Adipocyte (in vitro differentiated cells): ENCODE results near the gene ADGB.

Experiments used
- DNase-seq: peaks from one replicate; pipeline ENCODE4 v3.0.0-alpha.2; 2015; ENCODE audit warnings: low read depth
- H3K27me3 ChIP-seq: replicated peaks from 2 replicates; pipeline ENCODE4 v1.7.0; 2013; ENCODE audit warnings: mild to moderate bottlenecking, low read length, moderate library complexity; ENCODE audit not compliant: control insufficient read depth, insufficient read depth
- H3K36me3 ChIP-seq: 2 replicates; pipeline ENCODE4 v1.7.0; 2013; ENCODE audit warnings: low read length, mild to moderate bottlenecking, moderate library complexity; ENCODE audit not compliant: control insufficient read depth, insufficient read depth, severe bottlenecking
- H3K4me1 ChIP-seq: 2 replicates; pipeline ENCODE4 v1.7.0; 2013; ENCODE audit warnings: mild to moderate bottlenecking, low read length, moderate library complexity; ENCODE audit not compliant: control insufficient read depth, insufficient read depth
- H3K4me3 ChIP-seq: 2 replicates; pipeline ENCODE4 v1.7.0; 2013; ENCODE audit warnings: mild to moderate bottlenecking, low read length, moderate library complexity
- H3K9ac ChIP-seq: 2 replicates; pipeline ENCODE4 v1.7.0; 2013; ENCODE audit warnings: mild to moderate bottlenecking, low read length, moderate library complexity
- H3K9me3 ChIP-seq: 2 replicates; pipeline ENCODE4 v1.7.0; 2013; ENCODE audit warnings: mild to moderate bottlenecking, low read length, moderate library complexity; ENCODE audit not compliant: control insufficient read depth

ADGB gene

DNA sequence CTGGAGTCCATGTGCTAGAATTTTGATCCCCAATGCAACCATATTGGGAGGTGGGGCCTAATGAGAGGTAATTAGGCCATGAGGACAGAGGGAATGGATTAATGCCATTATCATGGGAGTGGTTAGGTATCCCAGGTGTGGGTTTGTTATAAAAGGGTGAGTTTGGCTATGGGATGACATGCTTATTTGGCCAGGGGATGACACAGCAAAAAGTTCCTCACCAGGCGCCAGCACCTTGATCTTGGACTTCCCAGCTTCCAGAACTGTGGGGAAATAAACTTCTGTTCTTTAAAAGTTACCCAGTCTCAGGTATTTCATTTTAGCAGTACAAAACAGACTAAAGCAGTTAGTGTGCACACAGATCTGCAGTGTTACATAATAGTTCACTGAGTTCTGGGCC, 84.1 kb downstream of the ADGB start:
- no peak overlapping the region for H3K9ac ChIP-seq

DNA sequence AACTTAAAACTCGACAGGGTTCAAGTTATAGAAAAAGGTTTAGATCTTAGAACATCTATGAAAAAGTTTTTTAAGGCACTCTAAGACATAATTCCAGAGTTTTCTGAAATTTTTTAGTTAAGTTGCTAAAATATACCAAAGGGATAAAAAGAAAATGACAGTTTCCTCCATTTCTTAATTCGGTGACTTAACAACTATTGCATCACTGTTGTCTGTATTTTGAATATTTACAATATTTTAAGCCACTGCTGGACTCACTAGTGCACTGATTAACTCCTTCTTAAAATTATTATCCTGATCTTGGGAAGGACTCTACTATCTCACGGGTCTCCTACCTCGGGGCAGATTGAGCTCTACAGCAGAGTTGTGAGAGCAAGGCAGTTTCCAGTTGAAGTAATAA, 91.0 kb downstream of the ADGB start:
- Histone ChIP-seq H3K9me3 (no peaks in the 10 kb centered on the region), H3K27me3 (no peaks in the 10 kb centered on the region), H3K9ac (no peak overlapping the region), H3K4me3 (no peak overlapping the region), H3K36me3 (no peaks in the 10 kb centered on the region), H3K4me1 (no peaks in the 10 kb centered on the region)
- DNase-seq = no peak

More for the DNA sequence above, 84.1 kb downstream of the ADGB start:
- Histone ChIP-seq H3K36me3 (no peaks in the 10 kb centered on the region), H3K4me3 (no peak overlapping the region), H3K4me1 (no peaks in the 10 kb centered on the region), H3K9me3 (no peaks in the 10 kb centered on the region), H3K27me3 (no peaks in the 10 kb centered on the region)
- no peak for DNase-seq

DNA sequence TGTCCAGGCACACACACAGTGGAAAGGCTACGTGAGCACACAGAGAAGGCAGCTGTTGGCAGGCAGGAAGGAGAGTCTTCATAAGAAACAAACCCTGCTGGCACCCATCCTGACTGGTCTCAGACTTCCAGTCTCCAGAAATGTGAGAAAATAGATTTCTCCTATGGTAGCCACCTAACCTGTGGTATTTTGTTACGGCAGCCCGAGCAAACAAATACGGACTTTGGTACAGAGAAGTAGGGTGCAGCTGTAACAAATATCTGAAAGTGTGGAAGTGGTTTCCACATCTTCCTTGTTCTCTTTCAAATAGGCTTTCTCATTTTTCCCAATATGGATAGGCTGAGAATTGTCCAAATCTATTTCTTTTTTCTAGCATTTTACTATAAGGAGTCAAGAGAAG, 94.6 kb downstream of the ADGB start:
- no peak overlapping the region for H3K9ac ChIP-seq
- no peaks in the 10 kb centered on the region for H3K4me1 ChIP-seq
- H3K9me3 ChIP-seq = no peaks in the 10 kb centered on the region
- H3K36me3 ChIP-seq = no peaks in the 10 kb centered on the region
- no peaks in the 10 kb centered on the region for H3K27me3 ChIP-seq
- no peak overlapping the region for H3K4me3 ChIP-seq
- DNase-seq = no peak

DNA sequence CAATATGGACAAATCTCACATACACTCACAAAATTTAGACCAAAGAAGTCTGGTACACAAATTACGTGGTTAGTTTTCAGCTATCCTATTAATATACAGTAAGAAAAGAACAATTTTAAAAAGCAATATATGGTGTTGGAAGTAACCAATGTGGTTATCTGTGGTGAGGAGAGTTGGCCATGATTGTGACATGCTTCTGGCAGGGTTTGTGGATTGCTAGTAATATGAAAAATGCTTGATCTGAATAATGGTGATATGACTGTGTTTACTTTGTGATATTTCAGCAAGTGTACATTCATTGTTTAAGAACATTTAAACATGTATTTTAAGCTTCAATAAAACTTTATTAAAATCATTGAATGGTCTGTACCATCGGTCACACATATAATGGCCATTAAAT, 99.1 kb downstream of the ADGB start:
- Histone ChIP-seq H3K4me1 (no peaks in the 10 kb centered on the region), H3K36me3 (no peaks in the 10 kb centered on the region), H3K27me3 (no peaks in the 10 kb centered on the region), H3K4me3 (no peak overlapping the region), H3K9ac (no peak overlapping the region), H3K9me3 (no peaks in the 10 kb centered on the region)
- DNase-seq = no peak

DNA sequence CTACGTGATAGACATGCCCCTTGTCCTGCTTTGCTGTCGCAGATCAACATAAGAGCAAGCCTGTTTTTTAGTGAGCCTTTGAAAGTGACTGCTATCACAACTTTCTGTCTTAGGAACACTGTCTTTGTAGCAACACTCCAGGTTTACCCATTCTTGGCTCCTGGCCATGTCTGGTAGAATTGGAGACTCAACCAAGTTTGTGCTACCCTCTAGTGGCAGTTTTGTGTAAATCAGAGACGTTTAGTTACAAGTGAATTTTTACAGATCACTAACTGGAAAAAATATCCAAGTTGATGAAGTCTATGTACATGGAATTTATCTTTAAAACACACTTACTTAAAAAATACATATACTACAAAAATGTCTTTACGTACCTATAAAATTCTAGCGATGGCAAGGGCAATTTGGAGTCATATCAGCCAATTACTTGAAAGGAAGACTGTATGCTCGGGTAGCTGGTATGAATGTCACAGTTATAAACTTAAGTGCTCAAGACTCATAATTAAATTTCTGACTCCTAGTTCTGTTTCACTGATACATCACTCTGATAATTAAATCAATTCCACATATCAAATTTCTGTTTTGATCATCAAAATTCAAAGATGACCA, 101.4 kb downstream of the ADGB start:
- H3K4me1 ChIP-seq = no peaks in the 10 kb centered on the region
- H3K36me3 ChIP-seq = no peaks in the 10 kb centered on the region
- no peaks in the 10 kb centered on the region for H3K27me3 ChIP-seq
- peak; percentile 97 for DNase-seq
- no peak overlapping the region for H3K4me3 ChIP-seq
- H3K9me3 ChIP-seq = no peaks in the 10 kb centered on the region
- H3K9ac ChIP-seq = no peak overlapping the region

DNA sequence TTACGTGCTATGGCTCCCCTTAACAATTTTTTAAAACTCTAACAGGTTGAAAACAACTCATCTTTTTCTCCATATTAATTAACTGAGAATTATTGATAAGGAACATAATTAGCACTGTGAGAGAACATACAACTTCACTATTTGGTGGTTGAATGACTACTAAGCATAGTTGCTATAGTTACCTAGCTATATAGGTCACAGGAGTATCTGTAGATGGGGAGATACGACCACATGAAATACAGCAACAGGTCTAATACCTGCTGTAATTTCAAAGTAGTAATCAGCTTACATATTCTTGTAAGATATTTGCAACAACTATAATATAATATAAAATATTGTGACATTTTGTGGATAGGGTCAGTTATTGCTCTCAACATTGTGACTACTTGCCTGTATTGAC, 102.9 kb downstream of the ADGB start:
- no peaks in the 10 kb centered on the region for H3K27me3 ChIP-seq
- no peak for DNase-seq

DNA sequence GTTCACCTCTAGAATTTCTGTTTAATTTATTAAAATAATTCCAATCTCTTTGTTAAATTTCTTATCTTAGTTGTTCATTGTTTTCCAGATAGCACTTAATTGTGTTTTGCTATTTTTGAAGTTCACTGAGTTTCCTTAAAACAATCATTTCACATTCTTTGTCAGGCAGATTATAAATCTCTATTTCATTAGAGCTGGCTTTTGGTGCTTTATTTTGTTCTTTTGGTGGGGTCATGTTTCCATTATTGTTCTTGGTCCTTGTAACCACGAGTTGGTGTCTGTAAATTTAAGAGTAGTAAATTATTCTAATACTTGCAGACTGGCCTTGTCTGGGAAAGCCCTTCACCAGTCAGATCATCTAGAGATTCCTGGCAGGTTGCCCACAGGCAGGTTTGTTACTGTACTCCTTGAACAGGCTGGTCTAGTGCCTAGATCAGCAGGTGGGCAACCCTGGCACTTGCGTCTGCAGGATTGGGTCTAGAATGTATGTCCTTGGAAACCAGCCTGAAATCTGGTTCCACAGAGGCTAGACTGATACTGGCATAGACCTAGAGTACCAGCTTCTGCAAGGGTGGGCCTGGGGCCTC, 110.4 kb downstream of the ADGB start:
- H3K4me1 ChIP-seq = no peaks in the 10 kb centered on the region
- no peaks in the 10 kb centered on the region for H3K9me3 ChIP-seq
- no peak overlapping the region for H3K4me3 ChIP-seq
- no peaks in the 10 kb centered on the region for H3K36me3 ChIP-seq
- no peak for DNase-seq
- no peaks in the 10 kb centered on the region for H3K27me3 ChIP-seq
- H3K9ac ChIP-seq = no peak overlapping the region

More for the DNA sequence above, 102.9 kb downstream of the ADGB start:
- Histone ChIP-seq H3K36me3 (no peaks in the 10 kb centered on the region), H3K4me3 (no peak overlapping the region), H3K4me1 (no peaks in the 10 kb centered on the region), H3K9ac (no peak overlapping the region), H3K9me3 (no peaks in the 10 kb centered on the region)

DNA sequence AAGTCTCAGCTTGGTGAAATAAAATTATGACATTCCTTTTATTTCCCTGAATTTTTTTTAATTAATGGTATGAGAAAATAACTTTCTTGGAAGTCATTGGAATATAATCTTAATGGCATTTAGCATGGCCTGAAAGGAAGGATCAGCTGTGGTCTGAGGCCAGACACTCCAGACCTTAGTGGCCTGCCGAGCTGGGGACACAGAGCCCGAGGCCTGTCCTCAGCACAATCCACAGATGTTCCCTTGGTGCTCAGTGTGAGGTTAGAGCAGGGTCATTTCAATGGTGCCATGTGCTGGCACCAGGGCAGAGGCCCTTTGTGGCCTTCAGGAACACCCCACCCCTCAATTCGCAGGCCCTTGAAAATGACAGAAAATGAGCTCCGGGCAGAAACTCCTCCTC, 120.6 kb downstream of the ADGB start:
- H3K9me3 ChIP-seq = no peaks in the 10 kb centered on the region
- H3K4me1 ChIP-seq = no peaks in the 10 kb centered on the region
- no peak for DNase-seq
- no peaks in the 10 kb centered on the region for H3K27me3 ChIP-seq
- no peaks in the 10 kb centered on the region for H3K36me3 ChIP-seq
- no peak overlapping the region for H3K4me3 ChIP-seq
- no peak overlapping the region for H3K9ac ChIP-seq

DNA sequence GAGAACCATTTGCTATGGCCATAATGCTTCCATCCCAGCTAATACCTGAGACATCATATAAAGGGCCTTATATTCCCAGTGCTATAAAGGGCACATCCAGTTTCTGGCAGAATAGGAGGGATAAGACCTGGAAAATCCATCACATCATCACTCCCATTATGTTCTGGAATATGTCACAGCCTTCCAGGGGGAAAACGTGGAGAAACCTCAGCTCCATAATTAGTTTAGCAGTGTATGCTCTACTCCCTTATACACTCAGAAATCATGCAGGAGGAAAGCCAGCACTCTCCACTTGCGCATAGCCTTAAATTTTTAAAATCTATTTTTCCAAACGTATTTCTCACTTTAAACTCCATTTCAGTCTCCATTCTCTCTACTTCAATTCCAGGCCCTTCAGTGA, 140.9 kb downstream of the ADGB start:
- Histone ChIP-seq H3K4me1 (no peaks in the 10 kb centered on the region), H3K9ac (no peak overlapping the region), H3K4me3 (no peak overlapping the region), H3K9me3 (no peaks in the 10 kb centered on the region), H3K36me3 (no peaks in the 10 kb centered on the region), H3K27me3 (no peaks in the 10 kb centered on the region)
- DNase-seq = no peak

DNA sequence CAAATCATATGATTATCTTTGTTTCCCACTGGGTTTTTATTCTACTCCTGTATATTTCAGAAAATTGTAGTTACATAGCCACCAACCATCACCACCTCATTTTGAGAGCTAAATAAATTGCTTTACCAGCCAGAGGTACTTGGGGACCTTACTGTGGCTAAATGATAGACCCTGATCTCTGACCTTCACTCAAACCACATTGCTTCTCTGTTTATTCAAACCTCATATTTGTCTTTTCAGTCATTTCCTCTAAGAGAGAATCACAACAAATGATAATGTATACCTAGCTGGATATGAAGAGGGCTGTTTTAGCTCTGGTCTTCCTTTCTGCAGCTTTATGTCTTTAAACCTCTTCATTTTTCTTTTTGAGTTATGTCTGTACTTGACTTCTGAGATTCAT, 142.8 kb downstream of the ADGB start:
- H3K36me3 ChIP-seq = no peaks in the 10 kb centered on the region
- no peaks in the 10 kb centered on the region for H3K9me3 ChIP-seq
- DNase-seq = peak; percentile 1

DNA sequence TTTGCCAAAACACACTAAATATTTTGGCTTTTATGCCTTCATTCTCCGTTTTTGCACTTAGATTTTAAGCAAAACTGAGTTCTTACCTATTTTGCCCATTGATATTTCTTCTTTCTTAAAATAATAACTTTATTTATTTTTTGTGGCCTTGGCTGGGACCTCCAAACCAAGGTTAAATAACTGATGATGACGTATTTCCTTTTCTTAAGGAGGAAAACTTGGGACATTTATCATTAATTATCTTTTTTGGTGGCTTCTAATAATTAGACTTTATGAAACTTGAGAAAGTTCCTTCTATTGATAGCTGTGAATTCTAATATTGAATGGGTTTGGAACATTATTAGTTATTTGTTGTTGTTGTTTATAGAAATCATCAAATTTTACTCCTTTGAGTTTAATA, 154.5 kb downstream of the ADGB start:
- Histone ChIP-seq H3K9ac (no peak overlapping the region), H3K4me1 (no peaks in the 10 kb centered on the region), H3K36me3 (no peaks in the 10 kb centered on the region), H3K27me3 (no peaks in the 10 kb centered on the region), H3K9me3 (no peaks in the 10 kb centered on the region), H3K4me3 (no peak overlapping the region)
- no peak for DNase-seq

More for the DNA sequence above, 142.8 kb downstream of the ADGB start:
- no peaks in the 10 kb centered on the region for H3K27me3 ChIP-seq
- H3K4me1 ChIP-seq = no peaks in the 10 kb centered on the region
- no peak overlapping the region for H3K4me3 ChIP-seq
- H3K9ac ChIP-seq = no peak overlapping the region

DNA sequence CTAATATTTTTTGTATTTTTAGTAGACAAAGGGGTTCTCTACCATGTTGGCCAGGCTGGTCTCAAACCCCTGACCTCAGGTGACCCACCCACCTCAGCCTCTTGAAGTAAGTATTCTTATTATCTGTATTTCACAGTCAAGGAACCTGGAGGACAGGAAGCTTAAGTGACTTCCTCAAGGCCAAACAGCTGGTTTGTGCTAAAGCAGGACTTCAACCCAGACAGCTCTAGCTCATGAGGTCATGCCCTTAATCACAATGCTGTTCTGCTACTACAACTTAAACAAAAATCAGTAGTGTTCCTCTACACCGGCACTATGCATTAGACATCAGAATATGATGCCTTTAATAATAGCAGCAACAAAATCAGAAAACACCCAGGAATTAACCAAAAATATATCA, 168.9 kb downstream of the ADGB start:
- DNase-seq = no peak
- H3K4me3 ChIP-seq = no peak overlapping the region

More for the DNA sequence above, 168.9 kb downstream of the ADGB start:
- H3K9ac ChIP-seq = no peak overlapping the region
- no peaks in the 10 kb centered on the region for H3K9me3 ChIP-seq
- H3K36me3 ChIP-seq = no peaks in the 10 kb centered on the region
- H3K27me3 ChIP-seq = no peaks in the 10 kb centered on the region
- H3K4me1 ChIP-seq = no peaks in the 10 kb centered on the region
